Activated CD4-positive, CD25-positive, alpha-beta regulatory T cell treated with anti-CD3 and anti-CD28 coated beads, Interleukin-2, amount 50 U/mL, for 16 hours (primary cell): ENCODE measurements around the gene CCDC149.

Experiments used
- DNase-seq: peaks from one replicate; pipeline ENCODE4 v3.0.0-alpha.2; 2020; ENCODE audit warnings: low read depth, low spot score

CCDC149 gene

DNA sequence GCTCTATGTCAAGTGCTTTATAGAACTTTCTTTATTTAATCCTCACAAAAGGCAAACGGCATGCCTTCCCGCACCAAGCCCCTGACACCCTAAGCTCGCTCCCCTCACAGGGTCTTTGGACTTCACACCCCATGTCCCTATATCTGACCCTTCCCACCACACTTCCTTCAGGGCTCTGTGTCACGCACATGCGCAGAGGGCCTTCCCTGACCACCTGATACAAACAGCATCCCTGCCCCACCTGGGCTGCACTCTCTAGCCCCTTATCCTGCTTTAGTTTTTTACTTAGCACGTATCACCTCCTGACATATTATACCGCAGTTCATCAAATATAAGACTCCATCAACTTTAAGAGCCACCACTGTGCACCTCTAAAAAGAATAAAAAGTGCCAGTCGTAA, 67.7 kb downstream of the CCDC149 start:
- no peak for DNase-seq

DNA sequence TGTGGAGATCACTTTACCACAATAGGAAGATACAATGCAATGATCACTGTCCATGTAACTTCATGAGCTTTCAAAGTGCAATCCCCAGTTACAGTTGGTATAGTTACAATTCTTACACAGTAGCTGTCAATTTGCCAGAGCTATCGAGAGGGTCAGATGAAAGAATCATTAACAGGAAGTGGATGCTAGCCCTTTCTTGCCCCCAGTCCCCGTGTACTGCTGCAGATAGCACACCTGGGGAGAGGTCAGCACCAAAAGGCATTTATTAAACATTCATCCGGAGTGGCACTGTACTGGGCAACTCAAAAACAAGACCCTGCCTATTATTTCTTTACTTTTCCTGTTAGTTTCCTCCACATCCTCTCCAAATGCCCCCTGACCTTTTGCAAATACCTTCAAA, 69.7 kb downstream of the CCDC149 start:
- no peak for DNase-seq

- no peak for DNase-seq
These were observed 70.5 kb downstream of the CCDC149 start for GRCh38 chr4:24842356-24842755.

GRCh38 chr4:24840826-24841543, 71.9 kb downstream of the CCDC149 start:
- no peak for DNase-seq

DNA sequence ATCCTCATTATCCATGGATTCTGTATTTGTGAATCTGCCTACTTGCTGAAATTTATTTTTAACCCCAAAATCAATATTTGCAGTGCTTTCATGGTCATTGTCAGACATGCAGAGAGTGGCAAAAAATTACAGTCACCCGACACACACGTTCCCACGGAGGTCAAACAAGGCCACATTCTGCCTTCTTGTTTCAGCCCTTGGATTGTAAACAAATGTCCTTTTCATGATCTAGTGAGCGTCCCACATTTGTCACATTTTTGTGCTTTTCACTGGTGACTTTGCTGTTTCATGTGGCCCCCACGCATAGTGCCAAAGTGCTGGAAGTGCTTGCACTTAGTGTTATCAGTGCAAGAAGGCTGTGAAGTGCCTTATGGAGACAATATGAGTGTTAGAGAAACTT, 72.5 kb downstream of the CCDC149 start:
- no peak for DNase-seq

GRCh38 chr4:24837781-24838180, 75.1 kb downstream of the CCDC149 start:
- no peak for DNase-seq

- no peak for DNase-seq
These were observed 75.5 kb downstream of the CCDC149 start for GRCh38 chr4:24837336-24837735.

DNA sequence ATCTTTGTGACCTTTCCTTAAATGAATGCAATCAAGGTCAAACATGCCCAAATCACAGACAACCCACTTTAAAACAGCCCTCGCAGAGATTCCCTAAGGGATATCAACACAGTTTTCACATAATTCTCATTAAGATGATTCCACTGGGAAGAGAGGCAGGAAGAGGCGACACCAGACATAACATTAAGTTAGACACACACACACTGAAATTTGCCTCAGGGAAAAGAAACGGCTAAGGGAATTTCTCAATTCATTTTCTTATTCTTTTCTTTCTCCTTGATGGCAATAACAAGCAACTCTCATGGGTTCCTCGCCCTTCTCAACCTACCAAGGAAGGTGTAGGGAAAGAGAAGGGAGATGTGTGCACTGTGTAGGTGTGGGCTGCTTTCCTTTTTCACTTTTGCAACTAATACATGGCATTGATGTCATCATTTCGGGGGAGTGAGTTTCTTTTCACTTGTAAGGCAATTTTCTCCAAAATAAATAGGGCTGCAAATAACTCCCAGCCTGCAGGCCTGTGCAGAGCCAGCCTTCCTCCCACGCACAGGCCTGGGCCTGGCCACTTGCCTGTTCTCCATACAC, 76.1 kb downstream of the CCDC149 start:
- DNase-seq, result no peak

GRCh38 chr4:24835696-24836095, 77.1 kb downstream of the CCDC149 start:
- DNase-seq, result no peak

DNA sequence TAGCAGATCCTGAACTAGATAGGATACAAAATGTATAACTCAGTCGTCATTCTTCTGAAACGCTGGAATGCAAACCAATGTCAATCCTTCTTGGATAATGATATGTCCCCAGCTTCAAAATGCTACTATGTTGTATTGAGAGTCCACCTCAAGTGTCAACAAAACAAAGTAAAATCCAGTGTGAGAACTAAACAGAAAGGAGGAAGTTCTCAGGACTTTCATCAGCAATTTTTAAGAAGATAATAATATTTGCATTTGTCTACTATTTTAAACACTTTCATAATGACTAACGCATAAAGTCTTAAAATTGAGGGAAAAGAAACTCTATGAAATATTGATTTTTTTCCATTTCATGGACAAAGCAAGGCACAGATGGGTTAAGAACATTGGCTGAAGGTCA, 81.2 kb downstream of the CCDC149 start:
- DNase-seq, result no peak

DNA sequence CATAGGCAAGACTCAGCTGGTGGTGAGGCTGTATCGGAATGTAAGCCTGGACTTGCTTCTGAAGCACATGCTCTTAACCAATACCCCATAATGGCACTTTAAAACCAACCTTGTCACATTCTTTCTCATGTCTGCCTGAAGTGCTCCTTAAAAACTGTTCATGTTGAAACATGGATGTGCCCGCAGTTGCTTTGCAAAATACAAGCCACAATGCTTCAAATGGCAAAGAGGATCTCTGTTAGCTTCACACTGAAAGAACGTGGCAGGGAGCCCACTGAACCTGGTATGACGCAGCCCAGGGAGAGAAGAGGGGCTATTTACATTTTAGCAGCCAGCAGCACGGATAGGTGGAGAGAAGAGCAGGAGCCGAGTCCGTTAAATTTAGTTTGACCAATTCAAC, 88.1 kb downstream of the CCDC149 start:
- DNase-seq, result no peak

- DNase-seq, result no peak
These were observed 92.3 kb downstream of the CCDC149 start for GRCh38 chr4:24820541-24820940.

DNA sequence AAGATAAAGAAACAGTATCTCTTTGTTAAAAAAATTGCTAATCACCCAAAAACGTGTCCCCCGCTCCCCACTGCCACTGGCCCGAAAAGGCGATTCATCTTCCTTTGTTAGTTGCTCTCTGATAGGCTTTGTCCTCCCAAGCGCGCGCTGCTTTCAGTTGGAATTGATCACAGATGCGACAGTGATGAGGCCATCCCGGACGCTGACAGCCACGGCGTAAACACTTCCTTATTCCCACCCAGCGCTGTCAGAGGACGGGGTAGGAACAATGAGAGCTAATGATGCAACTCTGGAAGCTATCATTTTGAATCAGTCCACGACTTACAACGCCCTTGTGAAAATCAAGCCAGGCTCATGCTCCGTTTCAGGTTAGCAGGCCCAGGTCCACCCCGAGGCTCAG, 96.0 kb downstream of the CCDC149 start:
- DNase-seq, result no peak

DNA sequence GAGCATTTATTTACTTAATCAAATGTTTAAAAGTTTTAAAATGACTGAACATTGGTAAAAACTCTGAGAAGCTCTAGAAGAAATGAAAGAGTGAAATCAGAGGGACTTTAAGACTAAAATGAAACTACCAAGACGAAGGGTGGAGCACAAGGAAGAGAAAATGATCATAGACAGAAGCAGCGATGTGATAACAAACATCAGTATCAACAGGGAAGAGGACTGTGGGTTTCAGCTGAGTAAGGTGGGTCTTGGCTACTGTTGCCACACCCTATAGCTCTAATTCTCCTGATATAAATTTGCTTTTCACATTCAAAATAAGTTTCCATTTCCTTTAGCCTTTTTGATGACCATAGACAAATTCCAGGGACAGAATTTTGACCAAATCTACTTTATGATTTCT, 99.1 kb downstream of the CCDC149 start:
- no peak for DNase-seq

DNA sequence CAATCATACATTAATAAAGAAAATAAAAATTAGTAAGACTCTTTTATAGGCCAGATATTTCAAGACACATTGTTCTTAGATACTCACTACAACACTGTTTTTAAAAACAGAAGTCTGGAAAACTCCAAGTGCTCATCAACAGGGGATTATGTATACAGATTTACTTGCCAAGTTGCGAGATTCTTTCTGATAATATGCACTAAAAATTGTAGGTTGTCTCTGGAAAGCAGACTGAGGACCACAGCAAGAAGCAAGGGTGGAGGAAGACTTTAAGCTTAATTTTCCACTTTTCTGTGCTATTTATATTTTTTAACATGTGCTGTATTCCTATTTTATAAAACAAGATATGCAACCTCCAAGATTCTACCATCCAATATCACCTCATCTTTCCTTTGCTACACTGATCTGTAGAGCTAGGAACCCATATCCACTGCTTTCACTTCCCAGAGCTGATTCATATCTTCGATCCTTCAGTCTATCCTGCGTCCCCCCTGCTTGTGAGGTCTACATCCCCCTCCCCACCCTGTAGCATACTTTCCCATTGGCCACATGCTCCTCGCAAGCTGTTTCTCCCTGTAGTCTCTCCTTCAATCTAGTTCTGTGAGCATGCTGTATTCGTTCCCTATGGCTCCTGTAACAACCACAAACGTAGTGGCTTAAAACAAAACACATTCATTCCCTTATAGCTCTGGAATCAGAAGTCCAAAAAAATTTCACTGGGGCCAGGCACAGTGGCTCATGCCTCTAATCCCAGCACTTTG, 101.8 kb downstream of the CCDC149 start:
- DNase-seq, result no peak

DNA sequence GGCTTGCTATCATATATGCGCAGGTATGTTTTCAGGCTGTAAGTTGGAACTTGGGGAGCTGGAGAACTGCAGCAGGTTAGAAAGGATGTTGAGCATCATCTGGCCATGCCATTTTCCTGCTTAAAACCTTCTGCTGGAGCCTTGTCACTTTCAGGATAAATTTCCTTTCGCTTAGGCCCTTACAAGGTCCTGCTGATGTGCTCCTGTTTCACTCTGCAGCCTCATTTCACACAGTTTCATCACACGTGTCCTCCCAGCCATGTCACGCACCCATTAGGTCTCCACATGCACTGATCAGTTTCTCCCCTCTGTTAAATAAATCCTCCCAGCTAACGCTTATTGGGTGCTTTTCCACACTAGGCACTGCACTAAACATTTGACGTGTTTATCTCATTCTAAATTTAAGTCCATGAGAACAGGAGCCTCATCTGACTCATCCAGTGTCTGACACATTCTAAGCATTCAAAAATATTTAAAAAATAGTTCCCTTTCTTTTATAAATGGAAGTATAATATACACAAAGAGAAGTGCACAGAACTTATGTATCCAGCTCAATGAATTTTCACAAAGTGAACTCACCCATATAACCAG, 102.9 kb downstream of the CCDC149 start:
- DNase-seq, result no peak

DNA sequence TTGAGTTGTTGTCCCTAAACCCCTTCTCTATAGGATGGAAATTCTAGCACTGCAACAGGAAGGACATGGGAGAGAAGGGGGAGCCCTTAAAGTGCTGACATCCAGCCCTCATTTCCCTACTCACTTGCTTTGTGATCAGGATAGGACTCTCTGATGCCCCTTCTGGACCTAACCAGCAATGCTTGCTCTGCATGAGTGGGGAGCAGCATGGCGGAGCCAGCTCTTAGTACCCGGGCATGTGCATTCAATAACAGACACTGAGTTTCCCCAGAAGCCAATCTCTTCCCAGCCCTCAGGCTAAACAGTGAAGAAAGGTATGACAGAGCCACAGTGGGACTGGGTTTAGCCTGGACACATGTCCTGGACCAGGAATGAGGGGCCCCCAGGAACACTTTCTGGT, 103.5 kb downstream of the CCDC149 start:
- DNase-seq, result no peak

DNA sequence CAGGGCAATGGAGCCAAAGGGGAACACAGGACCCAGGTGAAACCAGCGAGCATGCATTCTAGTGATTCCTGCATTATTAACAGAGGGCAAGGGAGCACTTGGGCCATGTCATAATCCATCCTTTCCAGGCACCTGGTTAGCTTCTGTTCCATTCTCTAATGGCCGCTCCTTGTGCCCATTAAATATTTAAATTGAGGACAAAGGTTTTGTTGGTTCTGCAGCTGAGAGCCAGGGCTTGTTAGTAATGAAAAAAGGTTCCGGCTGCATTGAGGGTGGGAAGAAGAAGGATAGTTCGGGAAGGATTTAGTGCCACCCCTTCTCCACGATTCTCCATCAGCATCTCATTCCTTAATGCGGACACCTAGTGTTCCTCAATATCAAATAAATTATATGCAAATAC, 103.9 kb downstream of the CCDC149 start:
- DNase-seq, result no peak

GRCh38 chr4:24808261-24808660, 104.6 kb downstream of the CCDC149 start:
- DNase-seq, result no peak

- no peak for DNase-seq
These were observed 105.2 kb downstream of the CCDC149 start for GRCh38 chr4:24807611-24808010.

GRCh38 chr4:24806206-24806990, 106.4 kb downstream of the CCDC149 start:
- DNase-seq, result no peak

GRCh38 chr4:24805566-24805965, 107.3 kb downstream of the CCDC149 start:
- no peak for DNase-seq
